HEK293T (cell line): Measurements from ENCODE around the gene CAMSAP1.

ENCODE experiments used
- CTCF ChIA-PET: fragments of 350-600 bp; formaldehyde crosslinking; extraction: SDS; loops from one replicate; lab custom pipeline; 2021; ENCODE audit warnings: antibody characterized with exemption, inconsistent platforms; lab: Yijun Ruan, JAX
- POLR2A ChIA-PET: fragments of 350-600 bp; formaldehyde crosslinking; extraction: SDS; loops from one replicate; lab custom pipeline; 2020; ENCODE audit warnings: antibody characterized with exemption, inconsistent platforms; lab: Yijun Ruan, JAX
- DNase-seq: peaks from one replicate; pipeline ENCODE4 v3.0.0; 2012; ENCODE audit warnings: mixed read lengths; ENCODE audit errors: extremely low spot score
- ARNT ChIP-seq: fragments of 450-650 bp; IDR thresholded peaks from 2 replicates; pipeline ENCODE4 v1.6.1; 2017; ENCODE audit warnings: mild to moderate bottlenecking
- BHLHE40 ChIP-seq: fragments of 450-650 bp; IDR thresholded peaks from 2 replicates; pipeline ENCODE4 v1.6.1; 2016; ENCODE audit warnings: mild to moderate bottlenecking, moderate library complexity, borderline replicate concordance
- CTBP1 ChIP-seq: fragments of 450-650 bp; IDR thresholded peaks from 2 replicates; pipeline ENCODE4 v1.6.1; 2016; ENCODE audit warnings: borderline replicate concordance
- ELF4 ChIP-seq: fragments of 450-650 bp; IDR thresholded peaks from 2 replicates; pipeline ENCODE4 v1.6.1; 2017; ENCODE audit warnings: antibody characterized with exemption
- FOXA1 ChIP-seq: fragments of 450-650 bp; IDR thresholded peaks from 2 replicates; pipeline ENCODE4 v1.6.1; 2016; ENCODE audit warnings: mild to moderate bottlenecking
- FOXK2 ChIP-seq: fragments of 450-650 bp; IDR thresholded peaks from 2 replicates; pipeline ENCODE4 v1.6.1; 2016; ENCODE audit warnings: mild to moderate bottlenecking
- FOXM1 ChIP-seq: fragments of 450-650 bp; IDR thresholded peaks from 2 replicates; pipeline ENCODE4 v1.6.1; 2017; ENCODE audit warnings: mild to moderate bottlenecking, borderline replicate concordance
- HDGF ChIP-seq: fragments of 450-650 bp; IDR thresholded peaks from 2 replicates; pipeline ENCODE4 v1.6.1; 2017; ENCODE audit warnings: antibody characterized with exemption, borderline replicate concordance
- L3MBTL2 ChIP-seq: fragments of 450-650 bp; conservative IDR thresholded peaks from 2 replicates; pipeline ENCODE4 v1.6.1; 2016; ENCODE audit warnings: mild to moderate bottlenecking
- LEF1 ChIP-seq: fragments of 450-650 bp; IDR thresholded peaks from 2 replicates; pipeline ENCODE4 v1.6.1; 2017; ENCODE audit warnings: mild to moderate bottlenecking, borderline replicate concordance
- NFRKB ChIP-seq: fragments of 450-650 bp; IDR thresholded peaks from 2 replicates; pipeline ENCODE4 v1.6.1; 2016; ENCODE audit warnings: mild to moderate bottlenecking, moderate library complexity
- PKNOX1 ChIP-seq: fragments of 450-650 bp; IDR thresholded peaks from 2 replicates; pipeline ENCODE4 v1.6.1; 2016
- SP1 ChIP-seq: fragments of 450-650 bp; IDR thresholded peaks from 2 replicates; pipeline ENCODE4 v1.6.1; 2017
- SUZ12 ChIP-seq: fragments of 450-650 bp; IDR thresholded peaks from 2 replicates; pipeline ENCODE4 v1.6.1; 2016; ENCODE audit warnings: mild to moderate bottlenecking
- TARDBP ChIP-seq: fragments of 450-650 bp; IDR thresholded peaks from 2 replicates; pipeline ENCODE4 v1.6.1; 2016
- ZNF384 ChIP-seq: fragments of 450-650 bp; IDR thresholded peaks from 2 replicates; pipeline ENCODE4 v1.6.1; 2016

CAMSAP1 gene

GRCh38 chr9:135890190-135891026 lies 16.9 kb downstream of the CAMSAP1 start:
- no peak for TF ChIP-seq TARDBP
- TF ChIP-seq SUZ12 = no peak
- no peak for TF ChIP-seq FOXA1
- no peak for TF ChIP-seq ZNF384
- no peak for TF ChIP-seq SP1
- TF ChIP-seq ELF4 = no peak
- TF ChIP-seq LEF1 = no peak
- no peak for TF ChIP-seq PKNOX1
- TF ChIP-seq NFRKB = no peak
- TF ChIP-seq FOXM1 = no peak
- ChIA-PET POLR2A (interaction anchor here (0.7 kb wide), 1 partner anchor 65 kb away, joined by 3 read pairs; no protein-coding TSS in a partner anchor), CTCF (no interaction called here)
- DNase-seq = no peak

GRCh38 chr9:135889564-135890189 lies 17.7 kb downstream of the CAMSAP1 start:
- ChIA-PET POLR2A (interaction anchor here (0.7 kb wide), 1 partner anchor 66 kb away, joined by 3 read pairs; no protein-coding TSS in a partner anchor), CTCF (no interaction called here)
- no peak for DNase-seq
- TF ChIP-seq FOXK2 = no peak

- DNase-seq = no peak
- POLR2A ChIA-PET = no interaction called here
- TF ChIP-seq PKNOX1 (no peak), FOXK2 (no peak), LEF1 (no peak)
- CTCF ChIA-PET = no interaction called here
Observed at GRCh38 chr9:135888766-135889394, 18.5 kb downstream of the CAMSAP1 start.

GRCh38 chr9:135888126-135888765 lies 19.1 kb downstream of the CAMSAP1 start:
- no peak for TF ChIP-seq SP1
- TF ChIP-seq NFRKB = no peak
- no peak for TF ChIP-seq BHLHE40
- TF ChIP-seq ELF4 = no peak
- TF ChIP-seq SUZ12 = no peak
- no peak for TF ChIP-seq PKNOX1
- TF ChIP-seq L3MBTL2 = no peak
- TF ChIP-seq ARNT = no peak
- ChIA-PET POLR2A (no interaction called here), CTCF (no interaction called here)
- no peak for DNase-seq

GRCh38 chr9:135887585-135888050 lies 19.7 kb downstream of the CAMSAP1 start:
- TF ChIP-seq HDGF (no peak), NFRKB (no peak), LEF1 (no peak), TARDBP (no peak), ELF4 (no peak)
- POLR2A ChIA-PET = no interaction called here
- DNase-seq = no peak
- CTCF ChIA-PET = no interaction called here

DNA sequence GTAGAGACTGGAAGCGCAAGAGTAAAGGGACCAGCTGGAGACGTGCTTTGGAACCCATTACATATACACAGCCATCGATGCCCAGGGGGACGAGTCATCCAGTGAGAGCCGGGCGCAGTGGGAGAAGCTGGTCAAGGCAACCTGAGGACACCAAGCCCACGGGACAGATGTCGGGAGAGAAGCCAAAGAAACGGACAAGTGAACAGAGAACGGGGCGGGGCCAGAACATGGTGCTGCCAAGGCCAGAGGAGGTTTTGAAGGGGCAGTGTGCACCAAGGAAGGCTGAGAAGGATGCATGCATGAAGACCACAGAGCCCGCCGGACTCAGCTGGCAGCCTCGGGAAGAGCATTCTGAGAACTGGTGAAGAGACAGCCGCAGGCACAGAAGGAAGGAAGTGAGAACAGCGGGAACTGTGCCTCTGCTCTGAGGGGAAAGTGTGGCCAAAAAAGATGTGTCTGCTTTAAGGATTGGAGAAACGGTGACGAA lies 20.3 kb downstream of the CAMSAP1 start:
- TF ChIP-seq TARDBP (no peak), LEF1 (no peak), SUZ12 (no peak), BHLHE40 (no peak), FOXM1 (no peak), HDGF (no peak), PKNOX1 (no peak), NFRKB (no peak), FOXK2 (no peak), SP1 (no peak), CTBP1 (no peak), FOXA1 (no peak), ARNT (no peak), L3MBTL2 (no peak), ZNF384 (no peak), ELF4 (no peak)
- POLR2A ChIA-PET = no interaction called here
- DNase-seq = no peak
- CTCF ChIA-PET = no interaction called here
